NCI-H1436 (cell line): Measurements from ENCODE around the gene MCTP2.
A peak's percentile ranks its signal among the peaks of the same experiment; 100 is the strongest.
"Not testable (repeated sequence)": the region's sequence is repeated elsewhere in the genome, so short reads cannot be mapped to it uniquely, and the experiment has no call there.

ENCODE experiments used
- DNase-seq: peaks from one replicate; lab custom pipeline; 2025; lab: John Stamatoyannopoulos, UW

Gene MCTP2

DNA sequence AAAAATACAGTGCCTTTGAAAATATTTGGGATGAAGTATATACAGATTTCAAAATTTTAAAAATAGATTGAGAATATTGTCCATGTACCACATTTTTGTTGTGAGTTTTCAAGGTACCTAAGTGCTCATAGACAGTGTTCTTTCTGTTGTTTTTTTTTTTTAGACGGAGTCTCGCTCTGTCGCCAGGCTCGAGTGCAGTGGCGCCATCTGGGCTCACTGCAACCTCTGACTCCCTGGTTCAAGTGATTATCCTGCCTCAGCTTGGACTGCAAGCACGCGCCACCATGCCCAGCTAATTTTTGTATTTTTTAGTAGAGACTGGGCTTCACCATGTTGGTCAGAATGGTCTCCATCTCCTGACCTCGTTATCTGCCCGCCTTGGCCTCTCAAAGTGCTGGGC lies 223.9 kb downstream of the MCTP2 start:
- no peak for DNase-seq

DNA sequence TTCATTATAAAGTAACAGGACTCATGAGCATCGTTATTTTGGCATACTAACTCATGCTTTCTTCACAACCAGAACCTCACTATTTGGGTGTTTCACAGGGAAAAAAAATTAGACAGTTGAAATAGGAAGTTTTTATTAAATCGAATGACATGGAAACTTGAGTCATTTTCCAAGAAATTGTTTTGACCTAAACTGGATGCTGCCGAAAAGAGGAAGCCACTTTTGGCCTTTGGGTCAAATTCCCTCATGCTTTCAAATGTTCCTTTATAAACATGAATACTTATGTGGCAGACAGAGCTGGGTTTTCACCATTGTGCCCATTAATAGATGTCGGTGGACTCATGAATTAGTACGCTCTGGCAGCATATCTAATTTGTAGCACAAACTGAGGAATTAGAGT lies 224.9 kb downstream of the MCTP2 start:
- DNase-seq: no peak

DNA sequence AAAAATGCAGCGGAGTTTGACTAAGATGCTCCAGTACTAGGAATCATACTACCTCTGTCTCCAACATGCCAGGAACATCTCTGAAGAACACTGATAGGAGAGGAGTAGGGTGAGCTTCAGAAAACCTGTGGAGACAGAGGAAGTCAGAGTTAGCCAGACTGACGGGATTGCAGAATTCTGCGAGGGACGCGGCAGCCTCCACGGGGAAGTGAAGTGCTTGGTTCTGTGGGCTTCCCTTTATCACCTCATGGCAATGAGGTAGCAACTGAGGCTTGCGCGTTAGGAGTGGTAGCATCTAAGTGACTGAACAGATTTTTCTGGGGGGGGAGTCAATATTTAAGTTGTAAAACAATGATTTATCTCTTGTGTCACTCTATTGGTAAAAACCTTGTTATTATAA lies 226.3 kb downstream of the MCTP2 start:
- no peak for DNase-seq

DNA sequence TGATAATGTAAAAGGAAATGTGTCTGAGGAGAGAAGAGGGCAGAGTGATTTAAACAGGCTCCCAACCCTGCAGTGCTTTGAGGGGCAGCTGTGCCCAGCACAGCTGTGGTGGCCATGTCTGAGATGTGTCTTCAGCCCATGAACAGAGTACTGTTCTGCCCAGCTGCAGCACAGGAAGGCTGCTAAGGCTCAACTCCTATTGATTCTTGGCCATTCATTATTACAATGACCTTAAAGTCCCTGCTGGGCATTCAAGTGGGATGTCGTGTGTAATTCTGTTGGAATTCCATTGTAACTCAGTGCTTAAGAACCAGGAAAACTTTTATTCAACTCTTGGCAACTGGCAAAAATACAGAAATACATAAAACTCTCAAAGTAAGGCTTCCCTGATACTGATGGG lies 229.3 kb downstream of the MCTP2 start:
- DNase-seq: no peak

DNA sequence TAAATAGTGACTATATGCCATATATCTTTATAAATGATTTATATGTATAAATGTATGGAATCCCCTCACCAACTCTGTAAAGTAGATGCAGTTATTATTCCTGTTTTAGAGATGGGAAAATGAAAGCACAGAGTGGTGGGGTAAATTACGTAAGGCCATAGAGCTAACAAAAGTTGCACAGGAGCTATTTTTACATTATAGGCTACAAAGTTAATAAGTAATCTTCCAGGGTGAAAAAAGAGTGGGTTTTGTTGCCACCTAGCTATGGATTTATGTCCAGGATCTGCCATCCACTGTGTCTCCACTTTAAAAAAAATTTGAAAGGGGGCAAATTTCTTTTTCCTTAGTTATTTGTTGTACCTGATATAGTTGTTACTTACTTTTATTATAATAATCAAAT lies 235.7 kb downstream of the MCTP2 start:
- DNase-seq: no peak

DNA sequence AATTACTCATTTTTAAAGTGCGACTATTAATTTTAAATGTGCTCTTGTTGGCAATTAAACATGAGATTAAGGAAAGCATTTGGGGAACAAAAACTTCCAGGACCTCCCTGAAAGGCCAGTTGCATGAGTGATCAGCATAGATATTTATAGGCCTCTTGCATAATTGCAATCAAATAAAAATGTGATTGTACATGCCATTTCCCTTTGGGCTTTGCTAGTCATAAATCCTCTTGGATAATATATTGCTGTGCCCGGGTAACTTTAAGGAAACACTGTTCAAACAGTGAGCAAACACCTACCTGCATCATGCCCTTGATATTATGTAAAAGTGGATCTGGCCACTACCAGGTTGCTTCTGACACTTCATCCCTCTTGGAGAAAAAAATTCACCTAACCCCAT lies 239.1 kb downstream of the MCTP2 start:
- DNase-seq: no peak

DNA sequence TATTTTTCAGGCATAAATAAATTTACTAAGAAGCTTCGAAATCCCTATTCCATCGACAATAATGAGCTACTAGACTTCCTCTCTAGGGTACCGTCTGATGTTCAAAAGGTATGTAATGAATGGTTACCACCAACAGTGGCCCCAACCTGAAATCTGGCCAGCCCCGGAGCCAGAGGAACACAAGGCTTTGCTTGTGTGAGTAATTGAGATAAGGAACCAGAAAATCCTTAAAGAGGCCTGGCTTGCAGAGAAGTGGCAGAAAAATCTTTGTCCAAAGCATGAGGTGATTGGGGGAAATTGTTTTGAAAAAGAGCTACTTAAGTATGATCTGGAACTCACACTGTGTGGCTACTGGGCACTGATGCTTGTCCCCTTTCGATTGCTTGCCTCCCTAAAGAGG lies 245.3 kb downstream of the MCTP2 start:
- no peak for DNase-seq

DNA sequence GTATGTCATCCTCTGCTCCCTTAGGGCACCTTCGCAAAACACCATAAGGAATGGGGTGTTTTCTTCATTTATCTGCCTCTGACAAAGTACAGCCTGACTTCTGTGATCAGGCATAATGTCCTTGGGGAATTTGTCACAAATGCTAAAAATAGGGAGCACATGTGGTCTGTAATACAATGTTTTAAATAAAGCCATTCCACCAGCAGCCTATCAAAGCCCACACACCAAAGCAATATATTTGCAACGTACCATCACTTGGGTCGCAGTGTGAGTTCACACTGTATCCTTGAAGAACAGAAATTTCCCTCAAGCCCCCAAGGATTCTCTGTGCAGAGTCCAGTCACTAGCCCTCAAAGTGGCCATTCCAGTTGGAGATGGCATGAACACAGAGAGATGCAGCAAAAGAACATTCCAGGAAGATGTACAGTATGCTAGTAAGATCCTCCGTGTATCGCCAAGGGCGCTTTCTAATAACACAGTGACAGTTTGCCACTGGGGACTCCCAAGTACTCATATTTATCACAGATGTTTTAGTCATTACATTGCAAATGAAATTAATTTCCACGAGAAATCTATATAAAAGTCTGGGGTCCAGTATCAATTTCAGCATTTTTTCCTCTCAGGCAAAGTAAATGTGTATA lies 246.7 kb downstream of the MCTP2 start:
- no peak for DNase-seq

DNA sequence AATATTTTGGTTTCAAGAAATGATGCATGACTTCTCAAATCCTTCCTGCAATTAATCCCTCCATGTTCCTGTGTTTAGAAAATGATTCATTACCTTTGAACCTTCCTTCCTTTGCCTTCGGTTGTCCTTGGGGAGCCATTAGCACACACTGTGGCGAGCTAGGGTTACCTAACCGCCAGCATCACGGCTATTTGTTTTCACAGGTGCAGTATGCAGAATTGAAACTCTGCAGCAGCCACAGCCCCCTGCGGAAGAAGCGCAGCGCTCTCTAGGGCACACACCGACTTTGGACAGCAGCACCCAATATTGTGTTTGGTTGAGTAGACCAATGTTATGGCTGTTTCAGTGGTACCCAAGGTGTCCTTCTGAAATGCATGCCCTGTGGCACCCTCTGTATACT lies 247.4 kb downstream of the MCTP2 start:
- peak; percentile 81 for DNase-seq

DNA sequence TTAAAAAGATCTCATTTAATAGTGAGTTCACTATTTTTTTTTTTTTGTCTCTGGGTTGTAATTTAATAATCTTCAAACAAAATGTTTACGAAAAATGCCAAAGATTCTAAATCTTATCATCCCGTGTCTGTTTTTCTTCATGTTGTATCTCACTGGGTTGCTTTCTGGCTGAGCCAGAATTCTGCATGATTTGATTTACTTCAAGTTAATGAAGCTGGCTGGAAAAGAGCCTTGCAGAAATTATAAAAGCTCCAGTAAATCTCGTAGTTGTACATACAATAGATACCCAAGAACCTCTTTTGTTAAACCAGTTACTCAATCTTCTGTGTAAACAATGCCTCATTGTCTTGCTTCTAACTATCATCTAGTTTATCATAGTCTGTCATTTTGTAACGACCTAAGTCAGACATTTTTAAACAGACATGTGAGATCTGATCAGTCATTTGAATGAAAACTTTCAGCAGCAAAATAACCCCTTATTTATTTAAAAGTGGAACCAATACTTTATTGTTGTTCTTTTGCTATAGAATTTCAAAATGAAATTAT lies 249.0 kb downstream of the MCTP2 start:
- DNase-seq: no peak

DNA sequence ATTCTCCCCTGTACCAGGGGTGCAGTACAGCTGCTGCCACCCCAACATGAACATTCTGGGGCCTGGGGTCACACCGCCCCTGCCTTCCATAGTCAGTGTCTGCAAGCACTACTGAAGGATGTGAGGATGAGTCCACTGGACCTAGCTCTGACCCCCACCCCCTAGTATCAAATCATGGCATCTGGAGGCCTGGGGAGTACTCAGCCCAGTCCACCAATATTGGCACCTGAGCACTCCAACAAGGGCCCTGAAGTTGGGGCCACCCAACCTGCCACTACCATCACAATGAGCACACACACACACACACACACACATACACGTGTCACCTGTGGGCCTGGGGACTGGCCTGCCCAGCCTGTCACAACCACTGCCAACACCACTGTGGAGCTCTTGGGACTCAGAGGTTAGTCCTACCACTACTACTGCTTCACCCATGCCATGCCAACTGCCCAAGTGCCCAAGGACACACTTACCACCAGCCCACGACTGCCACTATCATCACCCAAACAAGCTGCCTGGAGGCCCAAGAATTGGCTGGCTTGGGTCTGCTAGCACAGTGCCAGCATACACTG lies 253.9 kb downstream of the MCTP2 start:
- no peak for DNase-seq

DNA sequence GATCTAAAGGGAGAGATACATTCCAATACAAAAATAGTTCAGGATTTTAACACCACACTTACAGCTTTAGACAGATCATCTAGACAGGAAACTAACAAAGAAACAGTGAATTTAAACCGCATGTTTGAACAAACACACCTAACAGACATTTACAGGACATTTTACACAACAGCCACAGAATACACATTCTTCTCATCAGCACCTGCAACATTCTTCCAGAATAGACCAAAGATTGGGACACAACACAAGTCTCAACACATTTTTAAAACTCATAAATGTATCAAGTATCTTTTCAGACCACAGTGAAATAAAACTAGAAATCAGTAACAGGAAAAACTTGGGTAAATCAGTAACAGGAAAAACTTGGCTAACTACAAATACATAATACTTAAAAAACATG lies 256.3 kb downstream of the MCTP2 start:
- DNase-seq: no peak

DNA sequence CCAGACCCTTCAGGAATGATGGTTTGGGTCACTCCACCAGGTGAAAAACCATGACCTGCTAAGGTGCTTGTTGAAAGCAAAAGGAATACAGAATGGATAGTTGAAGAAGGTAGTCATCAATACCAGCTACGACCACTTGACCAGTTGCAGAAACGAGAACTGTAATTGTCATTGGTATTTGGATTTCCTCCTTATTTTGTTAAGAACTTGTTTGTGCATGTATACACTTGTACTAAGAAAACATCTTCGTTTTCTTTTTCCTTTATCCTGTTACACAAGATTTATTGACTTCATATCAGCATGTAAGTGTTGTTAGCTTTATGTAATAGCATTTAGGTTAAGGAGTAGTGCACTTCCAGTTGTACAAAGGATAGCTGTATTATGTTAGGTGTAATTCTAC lies 261.8 kb downstream of the MCTP2 start:
- DNase-seq: no peak

DNA sequence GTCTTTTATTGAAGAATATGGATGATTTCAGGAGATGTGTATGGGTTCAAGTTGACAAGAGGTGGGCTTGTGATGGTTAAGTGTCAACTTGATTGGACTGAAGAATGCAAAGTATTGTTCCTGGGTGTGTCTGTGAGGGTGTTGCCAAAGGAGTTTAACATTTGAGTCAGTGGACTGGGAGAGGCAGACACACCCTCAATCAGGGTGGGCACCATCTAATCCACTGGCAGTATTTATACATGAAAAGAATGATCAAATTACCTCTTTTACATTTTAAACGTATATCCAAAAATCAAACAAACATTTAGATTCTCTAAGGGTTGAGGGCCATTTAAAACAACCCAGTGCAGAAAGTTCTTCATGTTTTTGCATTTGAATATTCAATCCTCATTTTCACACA lies 262.2 kb downstream of the MCTP2 start:
- DNase-seq: not testable (repeated sequence)

DNA sequence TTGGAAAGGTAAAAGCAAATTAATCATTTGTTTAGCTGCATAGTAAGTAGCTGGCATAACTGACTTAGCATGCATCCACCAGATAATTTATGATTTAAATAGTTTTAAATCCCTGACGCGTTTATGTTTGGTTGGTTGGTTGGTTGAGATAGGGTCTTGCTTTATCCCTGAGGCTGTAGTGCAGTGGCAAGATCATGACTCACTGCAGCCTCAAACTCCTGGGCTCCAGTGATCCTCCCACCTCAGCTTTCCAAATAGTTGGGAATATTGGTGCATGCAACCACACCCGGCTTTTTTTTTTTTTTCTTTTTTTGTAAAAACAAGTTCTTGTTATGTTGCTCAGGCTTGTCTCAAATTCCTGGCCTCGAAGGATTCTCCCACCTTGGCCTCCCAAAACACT lies 263.4 kb downstream of the MCTP2 start:
- DNase-seq: no peak

DNA sequence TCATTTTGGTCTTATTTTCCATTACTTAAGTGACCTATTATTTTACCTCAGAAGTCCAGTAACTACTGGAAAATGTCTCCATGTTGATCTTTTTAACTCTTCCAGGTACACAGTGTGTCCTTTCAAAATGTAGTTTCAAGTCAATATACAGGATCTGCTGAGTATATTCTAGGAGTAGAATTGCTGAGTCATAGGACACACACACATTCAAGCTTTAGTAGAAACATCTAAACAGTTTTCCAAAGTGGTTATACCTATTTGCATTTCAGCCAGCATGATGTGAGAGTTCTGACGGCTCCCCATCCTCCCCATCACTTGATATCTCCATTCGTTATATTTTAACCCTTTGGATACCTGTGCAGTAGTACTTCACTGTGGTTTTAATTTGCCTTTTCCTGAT lies 271.9 kb downstream of the MCTP2 start:
- DNase-seq: no peak

DNA sequence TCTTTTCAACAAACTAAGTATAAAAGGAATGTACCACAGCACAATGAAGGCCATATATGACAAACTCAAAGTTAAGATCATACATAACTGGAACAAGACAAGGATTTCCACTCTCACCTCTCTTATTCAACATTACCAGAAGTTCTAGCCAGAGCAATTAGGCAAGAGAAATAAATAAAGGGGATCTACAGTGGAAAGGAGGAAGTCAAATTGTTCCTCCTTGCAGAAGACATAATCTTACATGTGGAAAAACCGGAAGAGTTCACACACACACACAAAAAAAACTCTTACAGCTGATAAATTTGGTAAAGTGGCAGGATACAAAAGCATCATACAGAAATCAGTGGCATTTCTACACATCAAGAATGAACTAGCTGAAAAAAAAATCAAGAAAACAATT lies 277.9 kb downstream of the MCTP2 start:
- no peak for DNase-seq

DNA sequence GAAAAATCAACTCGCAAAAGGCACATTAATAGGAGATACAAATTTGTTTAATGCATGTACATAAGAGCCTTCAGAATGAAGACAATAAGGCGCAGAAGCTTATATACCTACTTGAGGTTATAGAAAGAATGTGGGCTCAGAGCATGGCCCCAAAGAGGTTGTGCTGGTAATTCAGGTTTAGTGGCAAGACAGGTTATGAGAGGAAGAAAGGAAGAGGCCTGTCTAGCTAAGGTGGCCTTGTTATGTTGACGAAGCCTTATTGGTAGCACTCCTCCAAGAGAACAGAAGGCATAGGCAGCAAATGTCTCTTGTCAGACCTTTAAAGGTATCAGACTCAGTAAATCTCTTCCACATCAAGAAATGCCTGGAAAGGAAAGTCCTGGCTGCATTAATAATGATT lies 290.8 kb downstream of the MCTP2 start:
- no peak for DNase-seq

DNA sequence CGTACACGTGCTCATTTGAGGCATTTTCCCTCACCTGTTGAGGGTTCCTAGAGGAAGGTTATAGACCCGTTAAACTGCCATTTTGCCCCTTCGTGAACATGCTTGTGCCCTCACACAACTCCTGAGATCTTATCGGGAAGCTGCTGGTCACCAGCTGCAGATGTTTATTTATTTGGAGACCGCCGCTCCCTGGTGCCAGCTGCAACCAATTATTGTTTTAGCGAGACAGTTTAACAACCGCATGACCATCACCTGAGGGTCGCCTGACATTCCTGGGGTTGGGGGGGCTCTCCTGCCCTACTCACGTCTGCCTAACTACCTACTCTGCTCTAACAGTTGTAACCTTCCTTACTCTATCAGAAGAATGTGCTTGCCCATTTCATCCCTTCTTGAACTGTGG lies 292.5 kb downstream of the MCTP2 start:
- DNase-seq: no peak

DNA sequence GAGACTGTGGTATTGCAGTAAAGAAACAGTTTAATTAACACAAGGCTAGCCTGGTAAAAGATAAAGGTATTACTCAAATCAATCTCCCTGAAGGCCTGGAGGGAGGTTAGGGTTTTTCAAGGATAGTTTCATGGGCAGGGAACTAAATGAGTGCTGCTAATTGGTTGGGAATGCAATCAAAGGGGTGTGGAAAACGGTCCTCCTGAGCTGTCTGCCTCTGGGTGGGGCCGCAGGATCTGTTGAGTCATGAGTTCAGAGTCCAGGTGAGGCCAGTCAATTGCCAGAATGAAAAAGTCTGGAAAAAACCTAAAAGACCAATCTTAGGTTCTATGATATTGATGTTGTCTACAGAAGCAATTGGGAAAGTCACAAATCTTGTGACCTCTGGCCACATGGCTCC lies 293.2 kb downstream of the MCTP2 start:
- DNase-seq: no peak

DNA sequence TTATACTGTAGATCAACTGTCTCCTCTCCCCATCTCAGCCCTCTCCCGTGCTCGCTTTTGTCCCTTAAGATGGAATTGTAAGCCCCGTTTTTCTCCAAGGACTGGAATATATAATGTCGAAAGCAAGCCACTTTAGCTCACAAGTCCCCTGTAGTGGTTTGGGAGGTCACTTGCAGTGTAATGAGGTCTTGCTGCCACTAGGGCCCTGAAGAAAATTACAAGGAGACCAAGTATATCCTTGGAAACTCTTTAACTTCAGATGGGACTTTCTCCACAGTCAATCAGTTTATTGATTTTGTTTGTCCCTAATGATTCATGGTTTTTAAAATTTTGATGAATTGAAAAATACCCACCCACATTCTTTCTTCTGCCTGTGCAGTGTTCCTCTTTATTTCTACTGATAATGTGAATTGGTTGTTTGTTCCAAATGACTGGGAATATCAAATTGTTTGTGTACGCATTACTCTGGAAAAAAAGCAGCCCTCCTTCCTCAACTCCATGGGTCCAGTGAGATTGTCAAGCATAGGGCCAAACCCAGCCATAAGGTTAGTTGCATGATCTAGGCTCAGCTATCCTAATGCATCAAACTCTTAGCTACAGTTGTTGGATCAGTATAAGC lies 294.8 kb downstream of the MCTP2 start:
- DNase-seq: no peak

DNA sequence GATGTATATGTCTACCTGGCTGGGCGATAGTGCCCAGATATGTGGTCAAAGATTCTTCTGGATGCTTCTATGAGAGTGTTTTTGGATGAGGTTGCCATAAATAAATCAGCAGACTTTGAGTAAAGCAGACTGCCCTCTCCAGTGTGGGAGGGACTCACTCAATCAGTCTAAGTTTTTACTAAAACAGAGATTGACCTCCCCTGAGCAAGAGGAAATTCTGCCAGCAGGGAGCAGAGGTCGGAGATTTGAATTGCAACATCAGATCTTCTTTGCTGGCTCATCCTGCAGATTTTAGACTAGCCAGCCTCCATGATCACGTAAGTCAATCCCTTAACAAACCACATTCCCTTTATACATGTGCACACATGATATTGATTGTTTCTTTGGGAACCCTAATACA lies 300.9 kb downstream of the MCTP2 start:
- no peak for DNase-seq
